CD14-positive monocyte (primary cell): ENCODE data around the gene CEP68. TPM values are rescaled to one million over a fixed set of nuclear protein-coding genes. Genes with fewer than 3 reads are reported as not detected.

Source experiments
- DNase-seq, 3 donors: peaks; one replicate each; pipeline ENCODE4 v3.0.0-alpha.2; 2011 to 2022
- H2AFZ ChIP-seq: 2 replicates; pipeline ENCODE4 v1.6.0; 2012; ENCODE audit warnings: mild to moderate bottlenecking, low read depth, low read length, inconsistent platforms; ENCODE audit not compliant: insufficient read depth, poor library complexity, severe bottlenecking
- H3K27ac ChIP-seq, 2 donors: 1 replicate in 1 of 2; 2 replicates in 1 of 2; pipeline ENCODE4 v1.5.1; 2012 to 2013; ENCODE audit warnings: low read length in 2 of 2, control low read depth in 1 of 2, inconsistent platforms in 1 of 2, low read depth in 1 of 2, mild to moderate bottlenecking in 1 of 2
- H3K27me3 ChIP-seq, 2 donors: one replicate each; pipeline versions ENCODE4 v1.6.0 to v1.6.1; 2011 to 2013; ENCODE audit warnings: low read length in 2 of 2; ENCODE audit not compliant: control insufficient read depth in 2 of 2, insufficient read depth in 2 of 2
- H3K36me3 ChIP-seq, 2 donors: replicated peaks in 1 of 2; 1 replicate in 1 of 2; 2 replicates in 1 of 2; pipeline versions ENCODE4 v1.5.1 to v1.6.1; 2012 to 2013; ENCODE audit warnings: low read length in 2 of 2, control low read depth in 1 of 2, inconsistent platforms in 1 of 2, mild to moderate bottlenecking in 1 of 2; ENCODE audit not compliant: insufficient read depth in 2 of 2, control insufficient read depth in 1 of 2
- H3K4me1 ChIP-seq, 2 donors: 1 replicate in 1 of 2; 2 replicates in 1 of 2; pipeline versions ENCODE4 v1.5.1 to v1.6.1; 2012 to 2013; ENCODE audit warnings: low read length in 2 of 2, control low read depth in 1 of 2, inconsistent platforms in 1 of 2, mild to moderate bottlenecking in 1 of 2, moderate library complexity in 1 of 2; ENCODE audit not compliant: insufficient read depth in 2 of 2, control insufficient read depth in 1 of 2
- H3K4me2 ChIP-seq: replicated peaks from 2 replicates; pipeline ENCODE3; 2012; ENCODE audit warnings: low read length, moderate library complexity, mild to moderate bottlenecking; ENCODE audit not compliant: poor library complexity, severe bottlenecking; ENCODE audit errors: extremely low read depth
- H3K4me3 ChIP-seq, 3 experiments: fragments of 200-600 bp in 1 of 3; sonication (generic) in 1 of 3; replicated peaks in 1 of 3; 1 replicate in 2 of 3; 2 replicates in 1 of 3; pipeline ENCODE4 v1.5.1; 2011 to 2013; ENCODE audit warnings: low read length in 3 of 3, mild to moderate bottlenecking in 3 of 3, control low read depth in 2 of 3, low read depth in 2 of 3, inconsistent platforms in 1 of 3, moderate library complexity in 1 of 3
- H3K79me2 ChIP-seq: 2 replicates; pipeline ENCODE4 v1.6.0; 2012; ENCODE audit warnings: mild to moderate bottlenecking, control low read depth, inconsistent platforms, low read length, moderate library complexity; ENCODE audit not compliant: insufficient read depth
- H3K9ac ChIP-seq: 2 replicates; pipeline ENCODE4 v1.6.0; 2017; ENCODE audit warnings: low read length, mild to moderate bottlenecking; ENCODE audit not compliant: insufficient read depth, poor library complexity, severe bottlenecking
- H3K9me3 ChIP-seq, 2 donors: replicated peaks in 1 of 2; 1 replicate in 1 of 2; 2 replicates in 1 of 2; pipeline versions ENCODE4 v1.5.1 to v1.6.1; 2012 to 2013; ENCODE audit warnings: low read length in 2 of 2, control low read depth in 1 of 2; ENCODE audit not compliant: control insufficient read depth in 1 of 2, insufficient read depth in 1 of 2
- H4K20me1 ChIP-seq: 2 replicates; pipeline ENCODE4 v1.6.0; 2012; ENCODE audit warnings: mild to moderate bottlenecking, low read length, control low read depth, moderate library complexity; ENCODE audit not compliant: insufficient read depth
- H3K27ac Mint-ChIP-seq, 7 donors: one replicate each; pipeline ENCODE4 v1.8.0; 2020; ENCODE audit warnings: mild to moderate bottlenecking in 7 of 7, mixed read lengths in 7 of 7, moderate library complexity in 6 of 7, inconsistent platforms in 2 of 7
- H3K27me3 Mint-ChIP-seq, 3 donors: one replicate each; pipeline ENCODE4 v1.8.0; 2021 to 2022; ENCODE audit warnings: low read depth in 3 of 3, mild to moderate bottlenecking in 3 of 3, mixed read lengths in 3 of 3, moderate library complexity in 3 of 3, inconsistent platforms in 1 of 3
- H3K36me3 Mint-ChIP-seq, 2 donors: one replicate each; pipeline ENCODE4 v1.8.0; 2020; ENCODE audit warnings: mixed read lengths in 2 of 2, inconsistent platforms in 1 of 2, mild to moderate bottlenecking in 1 of 2
- H3K4me1 Mint-ChIP-seq: one replicate; pipeline ENCODE4 v1.8.0; 2020; ENCODE audit warnings: mild to moderate bottlenecking, mixed read lengths
- H3K4me3 Mint-ChIP-seq, 2 donors: one replicate each; pipeline ENCODE4 v1.8.0; 2020; ENCODE audit warnings: mild to moderate bottlenecking in 2 of 2, mixed read lengths in 2 of 2, moderate library complexity in 1 of 2
- H3K9me3 Mint-ChIP-seq, 7 donors: one replicate each; pipeline ENCODE4 v1.8.0; 2020 to 2022; ENCODE audit warnings: mixed read lengths in 7 of 7, mild to moderate bottlenecking in 6 of 7, moderate library complexity in 6 of 7, inconsistent platforms in 2 of 7
- WGBS: methylation state at CpG from one replicate; pipeline ENCODE4 v1.1.5; 2013; ENCODE audit warnings: missing lambda C conversion rate; ENCODE audit not compliant: insufficient coverage; 5-methylcytosine and 5-hydroxymethylcytosine counted together
- intact Hi-C, 2 donors: fragments of 100-400 bp; cut with micrococcal nuclease; formaldehyde crosslinking; loops; one replicate each; pipeline versions ENCODE4 v1.15.0 to v1.15.1; 2023
- polyA plus RNA-seq, 3 donors: library from polyadenylated mRNA; depleted of rRNA in 1 of 3; unstranded in 2 of 3; stranded (reverse) in 1 of 3; fragments of 300-500 nt in 2 of 3; fragments of >200 nt in 1 of 3; fragmentation: Illumina TruSeq in 2 of 3; gene quantifications; 1 replicate in 2 of 3; 2 replicates in 1 of 3; pipeline ENCODE4 v1.2.3, GENCODE V29; 2012 to 2021
- TF ChIP-seq, protein P1 (sequence below): fragments of 200-600 bp; IDR thresholded peaks from one replicate; pipeline ENCODE4 v1.8.0; 2022; ENCODE audit warnings: antibody characterized with exemption, mild to moderate bottlenecking

Gene CEP68
- polyA plus RNA-seq, 3 donors = 2.5 to 6.5 (median 2.8) TPM

- Histone ChIP-seq H3K9ac (no peak overlapping the region), H3K79me2 (peaks cover 100% of the 10 kb centered on the region), H3K4me3 (no peak overlapping the region), H3K4me1 (peaks cover 9 to 12% of the 10 kb centered on the region in 2 donors), H4K20me1 (peaks cover 100% of the 10 kb centered on the region), H3K4me2 (no peak overlapping the region), H3K36me3 (peaks cover 31 to 50% of the 10 kb centered on the region in 2 donors), H2AFZ (no peak overlapping the region), H3K27me3 (no peaks in the 10 kb centered on the region), H3K9me3 (no peaks in the 10 kb centered on the region), H3K27ac (peak overlapping the region in 1 of 2 donors; percentile 14)
- H3K27me3 Mint-ChIP-seq = no peaks in the 10 kb centered on the region
- peaks cover 14% of the 10 kb centered on the region for H3K4me1 Mint-ChIP-seq
- H3K9me3 Mint-ChIP-seq = no peaks in the 10 kb centered on the region
- H3K4me3 Mint-ChIP-seq = no peak overlapping the region
- H3K36me3 Mint-ChIP-seq = peaks cover 25 to 74% of the 10 kb centered on the region in 2 donors
- TF ChIP-seq, protein P1, sequence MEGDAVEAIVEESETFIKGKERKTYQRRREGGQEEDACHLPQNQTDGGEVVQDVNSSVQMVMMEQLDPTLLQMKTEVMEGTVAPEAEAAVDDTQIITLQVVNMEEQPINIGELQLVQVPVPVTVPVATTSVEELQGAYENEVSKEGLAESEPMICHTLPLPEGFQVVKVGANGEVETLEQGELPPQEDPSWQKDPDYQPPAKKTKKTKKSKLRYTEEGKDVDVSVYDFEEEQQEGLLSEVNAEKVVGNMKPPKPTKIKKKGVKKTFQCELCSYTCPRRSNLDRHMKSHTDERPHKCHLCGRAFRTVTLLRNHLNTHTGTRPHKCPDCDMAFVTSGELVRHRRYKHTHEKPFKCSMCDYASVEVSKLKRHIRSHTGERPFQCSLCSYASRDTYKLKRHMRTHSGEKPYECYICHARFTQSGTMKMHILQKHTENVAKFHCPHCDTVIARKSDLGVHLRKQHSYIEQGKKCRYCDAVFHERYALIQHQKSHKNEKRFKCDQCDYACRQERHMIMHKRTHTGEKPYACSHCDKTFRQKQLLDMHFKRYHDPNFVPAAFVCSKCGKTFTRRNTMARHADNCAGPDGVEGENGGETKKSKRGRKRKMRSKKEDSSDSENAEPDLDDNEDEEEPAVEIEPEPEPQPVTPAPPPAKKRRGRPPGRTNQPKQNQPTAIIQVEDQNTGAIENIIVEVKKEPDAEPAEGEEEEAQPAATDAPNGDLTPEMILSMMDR = no peak
- no peak for DNase-seq
- peak overlapping the region in 2 of 7 donors; percentile 20 to 62 for H3K27ac Mint-ChIP-seq
- intact Hi-C loops = loop anchor here in 1 of 2 donors (5.0 kb wide), 1 partner anchor 35 kb away; no protein-coding TSS in a partner anchor
- no CpG with 5 or more reads among the region's 5 CpGs for WGBS
Measured at GRCh38 chr2:65107530-65107929, 51.3 kb downstream of the CEP68 start.

DNA sequence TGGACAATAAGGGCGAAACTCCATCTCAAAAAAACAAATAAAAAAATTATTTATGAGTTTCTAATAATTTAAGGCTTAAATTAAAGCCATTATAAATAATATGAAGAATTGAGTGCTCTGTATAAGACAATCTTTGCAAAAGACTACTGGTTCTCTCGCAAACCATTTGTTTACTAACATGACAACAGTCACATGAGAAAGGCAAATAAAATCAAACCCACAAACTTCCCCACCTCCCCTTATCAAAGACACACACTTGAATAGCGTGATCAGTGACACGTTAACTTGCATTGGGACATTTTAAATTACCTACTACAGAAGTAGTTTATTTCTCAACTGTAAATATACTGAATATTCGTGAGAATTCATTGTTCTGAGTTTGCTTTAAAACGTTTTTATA, 52.6 kb downstream of the CEP68 start:
- H3K27me3 Mint-ChIP-seq = no peaks in the 10 kb centered on the region
- no peaks in the 10 kb centered on the region for H3K27me3 ChIP-seq
- H3K36me3 Mint-ChIP-seq = peaks cover 19 to 62% of the 10 kb centered on the region in 2 donors
- H3K9ac ChIP-seq = no peak overlapping the region
- no peak for DNase-seq
- peaks cover 21 to 38% of the 10 kb centered on the region in 2 donors for H3K36me3 ChIP-seq
- no peaks in the 10 kb centered on the region for H3K9me3 Mint-ChIP-seq
- no peak overlapping the region for H3K4me3 ChIP-seq
- H3K9me3 ChIP-seq = no peaks in the 10 kb centered on the region
- H3K79me2 ChIP-seq = peaks cover 100% of the 10 kb centered on the region
- peaks cover 100% of the 10 kb centered on the region for H4K20me1 ChIP-seq
- H3K27ac ChIP-seq = no peak overlapping the region
- peaks cover 25% of the 10 kb centered on the region for H3K4me1 Mint-ChIP-seq
- WGBS = no CpG with 5 or more reads among the region's 6 CpGs
- no peak overlapping the region for H3K27ac Mint-ChIP-seq
- no peak overlapping the region for H2AFZ ChIP-seq
- TF ChIP-seq, protein P1 = no peak
- no peak overlapping the region for H3K4me3 Mint-ChIP-seq
- intact Hi-C loops = loop anchor here in 1 of 2 donors (5.0 kb wide), 1 partner anchor 36 kb away; no protein-coding TSS in a partner anchor
- H3K4me1 ChIP-seq = peaks cover 10 to 20% of the 10 kb centered on the region in 2 donors
- no peak overlapping the region for H3K4me2 ChIP-seq
